Breast epithelium (tissue), 4 donors: ENCODE measurements around the gene MRTFA. TPM values are rescaled to one million over a fixed set of nuclear protein-coding genes. Genes with fewer than 3 reads are reported as not detected.

Experiments
- DNase-seq, 2 donors: peaks; one replicate each; pipeline ENCODE4 v3.0.0-alpha.2; 2019; ENCODE audit warnings: low spot score in 2 of 2
- H3K27ac ChIP-seq, 2 donors: fragments of 200-600 bp; sonication (generic) in 1 of 2; one replicate each; pipeline ENCODE4 v1.5.1; 2016 to 2019; ENCODE audit warnings: mild to moderate bottlenecking in 1 of 2
- H3K27me3 ChIP-seq, 2 donors: fragments of 200-600 bp; sonication (generic) in 1 of 2; one replicate each; pipeline versions ENCODE4 v1.5.1 to v1.6.0; 2017 to 2019; ENCODE audit warnings: control low read depth in 1 of 2, mild to moderate bottlenecking in 1 of 2
- H3K36me3 ChIP-seq: fragments of 200-600 bp; one replicate; pipeline ENCODE4 v1.5.1; 2019
- H3K4me1 ChIP-seq, 2 donors: fragments of 200-600 bp; sonication (generic); one replicate each; pipeline ENCODE4 v1.5.1; 2016 to 2019; ENCODE audit warnings: control low read depth in 1 of 2
- H3K4me3 ChIP-seq, 3 donors: fragments of 200-600 bp; sonication (generic); 1 replicate in 2 of 3; 2 replicates in 1 of 3; pipeline ENCODE4 v1.5.1; 2016 to 2019; ENCODE audit warnings: mild to moderate bottlenecking in 3 of 3, moderate library complexity in 2 of 3
- H3K9me3 ChIP-seq, 2 donors: fragments of 200-600 bp; sonication (generic) in 1 of 2; one replicate each; pipeline ENCODE4 v1.5.1; 2016 to 2019; ENCODE audit warnings: control low read depth in 1 of 2
- POLR2A ChIP-seq: fragments of 450-650 bp; IDR thresholded peaks from one replicate; pipeline ENCODE4 v1.6.1; 2016; ENCODE audit warnings: antibody characterized with exemption, mild to moderate bottlenecking, moderate library complexity
- POLR2AphosphoS5 ChIP-seq, 3 donors: sonication (generic); formaldehyde crosslinking; IDR thresholded peaks; one replicate each; pipeline ENCODE4 v1.6.1; 2017; ENCODE audit warnings: antibody characterized with exemption in 3 of 3
- intact Hi-C: fragments of 100-400 bp; cut with DNase I; formaldehyde crosslinking; loops from one replicate; pipeline ENCODE4 v1.15.1; 2023; ENCODE audit warnings: low total_unique reads
- total RNA-seq, 3 donors: library from RNA; depleted of rRNA; stranded (reverse); fragments of >200 nt; gene quantifications; one replicate each; pipeline ENCODE4 v1.1.0, GENCODE V29; 2016
- TF ChIP-seq, protein P1 (sequence below), 3 donors: fragments of 450-650 bp; IDR thresholded peaks; one replicate each; pipeline ENCODE4 v1.5.1; 2016 to 2017; ENCODE audit warnings: antibody characterized with exemption in 3 of 3, mild to moderate bottlenecking in 3 of 3, moderate library complexity in 3 of 3

Gene MRTFA
- total RNA-seq, 3 donors from 2014 or later, result 47.0 to 69.2 (median 65.7) TPM

- Histone ChIP-seq H3K27me3 (no peaks in the 10 kb centered on the region), H3K27ac (peak overlapping the region in 1 of 2 donors; percentile 59), H3K9me3 (no peaks in the 10 kb centered on the region), H3K4me3 (no peak overlapping the region), H3K4me1 (no peaks in the 10 kb centered on the region), H3K36me3 (no peaks in the 10 kb centered on the region)
- no peak for DNase-seq
- intact Hi-C loops, result no loop called here
- TF ChIP-seq POLR2A, result no peak
- no peak for TF ChIP-seq POLR2AphosphoS5 (IDR thresholded peaks at IDR 0.05)
- TF ChIP-seq, protein P1, sequence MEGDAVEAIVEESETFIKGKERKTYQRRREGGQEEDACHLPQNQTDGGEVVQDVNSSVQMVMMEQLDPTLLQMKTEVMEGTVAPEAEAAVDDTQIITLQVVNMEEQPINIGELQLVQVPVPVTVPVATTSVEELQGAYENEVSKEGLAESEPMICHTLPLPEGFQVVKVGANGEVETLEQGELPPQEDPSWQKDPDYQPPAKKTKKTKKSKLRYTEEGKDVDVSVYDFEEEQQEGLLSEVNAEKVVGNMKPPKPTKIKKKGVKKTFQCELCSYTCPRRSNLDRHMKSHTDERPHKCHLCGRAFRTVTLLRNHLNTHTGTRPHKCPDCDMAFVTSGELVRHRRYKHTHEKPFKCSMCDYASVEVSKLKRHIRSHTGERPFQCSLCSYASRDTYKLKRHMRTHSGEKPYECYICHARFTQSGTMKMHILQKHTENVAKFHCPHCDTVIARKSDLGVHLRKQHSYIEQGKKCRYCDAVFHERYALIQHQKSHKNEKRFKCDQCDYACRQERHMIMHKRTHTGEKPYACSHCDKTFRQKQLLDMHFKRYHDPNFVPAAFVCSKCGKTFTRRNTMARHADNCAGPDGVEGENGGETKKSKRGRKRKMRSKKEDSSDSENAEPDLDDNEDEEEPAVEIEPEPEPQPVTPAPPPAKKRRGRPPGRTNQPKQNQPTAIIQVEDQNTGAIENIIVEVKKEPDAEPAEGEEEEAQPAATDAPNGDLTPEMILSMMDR (IDR thresholded peaks at IDR 0.05), result no peak
Measured at GRCh38 chr22:40595497-40596234, 40.9 kb downstream of the MRTFA start.

GRCh38 chr22:40594924-40595323 lies 41.6 kb downstream of the MRTFA start:
- Histone ChIP-seq H3K27ac (no peak overlapping the region), H3K36me3 (no peaks in the 10 kb centered on the region), H3K9me3 (no peaks in the 10 kb centered on the region), H3K27me3 (no peaks in the 10 kb centered on the region), H3K4me1 (no peaks in the 10 kb centered on the region), H3K4me3 (no peak overlapping the region)
- intact Hi-C loops, result no loop called here
- DNase-seq, result no peak
- TF ChIP-seq, protein P1 (IDR thresholded peaks at IDR 0.05), result no peak
- no peak for TF ChIP-seq POLR2AphosphoS5 (IDR thresholded peaks at IDR 0.05)
- no peak for TF ChIP-seq POLR2A

- DNase-seq, result no peak
- Histone ChIP-seq H3K36me3 (no peaks in the 10 kb centered on the region), H3K27ac (no peak overlapping the region), H3K4me3 (no peak overlapping the region), H3K4me1 (no peaks in the 10 kb centered on the region), H3K9me3 (no peaks in the 10 kb centered on the region), H3K27me3 (no peaks in the 10 kb centered on the region)
- intact Hi-C loops, result no loop called here
- TF ChIP-seq POLR2A (no peak), POLR2AphosphoS5 (IDR thresholded peaks at IDR 0.05) (no peak)
- TF ChIP-seq, protein P1 (IDR thresholded peaks at IDR 0.05), result no peak
Measured at GRCh38 chr22:40594346-40594745, 42.2 kb downstream of the MRTFA start.

DNA sequence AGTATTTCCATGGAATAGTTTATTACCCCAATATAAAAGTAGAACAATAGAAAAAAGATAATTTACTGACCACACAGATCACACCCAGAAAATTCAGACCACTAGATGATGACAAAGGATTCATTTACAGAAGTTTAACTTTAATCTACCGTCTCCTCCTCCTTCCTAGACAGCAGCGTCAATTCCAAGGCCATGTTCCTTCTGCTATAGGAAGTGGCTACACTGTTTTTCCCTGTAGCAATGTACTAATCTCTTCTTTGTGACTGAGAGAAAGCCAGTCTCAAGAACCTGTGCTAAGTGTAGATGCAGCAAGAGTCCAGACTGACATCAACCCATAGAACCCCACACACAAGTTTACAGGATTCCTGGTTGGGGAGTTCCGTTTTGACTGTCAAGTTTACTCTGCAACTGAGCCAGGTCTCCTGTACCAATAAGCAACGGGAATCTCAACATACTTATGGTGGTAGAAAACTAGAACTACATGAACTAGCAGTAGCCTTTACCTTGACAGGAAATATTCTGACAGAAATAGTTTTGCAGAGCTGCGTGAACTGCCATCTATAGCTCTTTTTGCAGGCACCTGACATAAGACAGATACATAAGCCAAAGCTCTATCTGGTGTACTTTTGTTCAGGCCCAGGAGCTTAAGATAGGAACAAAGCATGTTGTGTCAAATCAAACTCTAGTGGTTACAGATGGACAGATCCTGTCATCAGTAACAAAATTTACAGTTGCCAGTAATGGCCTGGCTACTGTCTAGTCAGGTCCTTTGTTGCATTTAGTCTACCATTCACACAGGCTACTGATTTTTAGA lies 42.9 kb downstream of the MRTFA start:
- Histone ChIP-seq H3K4me1 (no peaks in the 10 kb centered on the region), H3K27ac (no peak overlapping the region), H3K27me3 (no peaks in the 10 kb centered on the region), H3K36me3 (no peaks in the 10 kb centered on the region), H3K9me3 (no peaks in the 10 kb centered on the region), H3K4me3 (no peak overlapping the region)
- TF ChIP-seq, protein P1 (IDR thresholded peaks at IDR 0.05), result no peak
- TF ChIP-seq POLR2AphosphoS5 (IDR thresholded peaks at IDR 0.05) (no peak), POLR2A (no peak)
- no peak for DNase-seq
- intact Hi-C loops, result no loop called here
